ENCODE measurements around the gene ZNF488. TPM values are rescaled to one million over a fixed set of nuclear protein-coding genes. Genes with fewer than 3 reads are reported as not detected.

ZNF488 gene
- total and polyA plus RNA-seq, 2 donors (not counting 1 experiment from before 2014, with no cell fraction given): not detected

DNA sequence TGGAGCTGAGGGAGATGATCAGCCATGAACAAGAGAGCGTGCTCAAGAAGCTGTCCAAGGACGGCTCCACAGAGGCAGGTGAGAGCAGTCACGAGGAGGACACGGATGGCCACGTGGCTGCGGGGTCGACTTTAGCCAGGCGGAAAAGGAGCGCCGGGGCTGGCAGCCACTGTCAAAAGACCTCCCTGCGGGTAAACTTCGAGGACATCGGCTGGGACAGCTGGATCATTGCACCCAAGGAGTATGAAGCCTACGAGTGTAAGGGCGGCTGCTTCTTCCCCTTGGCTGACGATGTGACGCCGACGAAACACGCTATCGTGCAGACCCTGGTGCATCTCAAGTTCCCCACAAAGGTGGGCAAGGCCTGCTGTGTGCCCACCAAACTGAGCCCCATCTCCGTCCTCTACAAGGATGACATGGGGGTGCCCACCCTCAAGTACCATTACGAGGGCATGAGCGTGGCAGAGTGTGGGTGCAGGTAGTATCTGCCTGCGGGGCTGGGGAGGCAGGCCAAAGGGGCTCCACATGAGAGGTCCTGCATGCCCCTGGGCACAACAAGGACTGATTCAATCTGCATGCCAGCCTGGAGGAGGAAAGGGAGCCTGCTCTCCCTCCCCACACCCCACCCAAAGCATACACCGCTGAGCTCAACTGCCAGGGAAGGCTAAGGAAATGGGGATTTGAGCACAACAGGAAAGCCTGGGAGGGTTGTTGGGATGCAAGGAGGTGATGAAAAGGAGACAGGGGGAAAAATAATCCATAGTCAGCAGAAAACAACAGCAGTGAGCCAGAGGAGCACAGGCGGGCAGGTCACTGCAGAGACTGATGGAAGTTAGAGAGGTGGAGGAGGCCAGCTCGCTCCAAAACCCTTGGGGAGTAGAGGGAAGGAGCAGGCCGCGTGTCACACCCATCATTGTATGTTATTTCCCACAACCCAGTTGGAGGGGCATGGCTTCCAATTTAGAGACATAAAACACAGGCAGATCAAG is 58.5 kb downstream of the ZNF488 start:
- DNase-seq: no peak
- no peaks in the 10 kb centered on the region for H3K4me1 Mint-ChIP-seq
- Histone ChIP-seq H3K4me3 (ENCODE audit: control extremely low read depth in 1 of 5, extremely low read depth in 1 of 5, insufficient read depth in 1 of 5, low read depth in 2 of 5, low read length in 4 of 5) (no peak overlapping the region), H3K27me3 (replicated peaks in 1 of 4; ENCODE audit: control extremely low read depth in 1 of 4, control insufficient read depth in 3 of 4, insufficient read depth in 4 of 4, low read length in 3 of 4) (no peaks in the 10 kb centered on the region), H2AFZ (ENCODE audit: insufficient read depth, low read depth, low read length, poor library complexity, severe bottlenecking) (no peak overlapping the region), H3K4me1 (ENCODE audit: control insufficient read depth in 2 of 2, insufficient read depth in 2 of 2, low read length in 2 of 2) (no peaks in the 10 kb centered on the region), H3K9ac (ENCODE audit: low read length) (no peak overlapping the region), H3K4me2 (replicated peaks; ENCODE audit: low read depth, low read length, poor library complexity, severe bottlenecking) (no peak overlapping the region), H3K9me3 (ENCODE audit: control extremely low read depth in 1 of 3, control insufficient read depth in 2 of 3, insufficient read depth in 1 of 3, low read length in 2 of 3) (peaks cover 0 to 15% (median 0%) of the 10 kb centered on the region in 3 donors), H3K79me2 (ENCODE audit: control insufficient read depth, insufficient read depth, low read length) (no peaks in the 10 kb centered on the region), H3K36me3 (replicated peaks in 1 of 2; ENCODE audit: control extremely low read depth in 1 of 2, control insufficient read depth in 1 of 2, extremely low read depth in 1 of 2, insufficient read depth in 2 of 2, low read length in 1 of 2) (no peaks in the 10 kb centered on the region), H4K20me1 (ENCODE audit: control insufficient read depth, insufficient read depth, low read length, poor library complexity, severe bottlenecking) (no peaks in the 10 kb centered on the region), H3K27ac (ENCODE audit: low read length in 2 of 2) (no peak overlapping the region)
- TF ChIP-seq, protein P1, sequence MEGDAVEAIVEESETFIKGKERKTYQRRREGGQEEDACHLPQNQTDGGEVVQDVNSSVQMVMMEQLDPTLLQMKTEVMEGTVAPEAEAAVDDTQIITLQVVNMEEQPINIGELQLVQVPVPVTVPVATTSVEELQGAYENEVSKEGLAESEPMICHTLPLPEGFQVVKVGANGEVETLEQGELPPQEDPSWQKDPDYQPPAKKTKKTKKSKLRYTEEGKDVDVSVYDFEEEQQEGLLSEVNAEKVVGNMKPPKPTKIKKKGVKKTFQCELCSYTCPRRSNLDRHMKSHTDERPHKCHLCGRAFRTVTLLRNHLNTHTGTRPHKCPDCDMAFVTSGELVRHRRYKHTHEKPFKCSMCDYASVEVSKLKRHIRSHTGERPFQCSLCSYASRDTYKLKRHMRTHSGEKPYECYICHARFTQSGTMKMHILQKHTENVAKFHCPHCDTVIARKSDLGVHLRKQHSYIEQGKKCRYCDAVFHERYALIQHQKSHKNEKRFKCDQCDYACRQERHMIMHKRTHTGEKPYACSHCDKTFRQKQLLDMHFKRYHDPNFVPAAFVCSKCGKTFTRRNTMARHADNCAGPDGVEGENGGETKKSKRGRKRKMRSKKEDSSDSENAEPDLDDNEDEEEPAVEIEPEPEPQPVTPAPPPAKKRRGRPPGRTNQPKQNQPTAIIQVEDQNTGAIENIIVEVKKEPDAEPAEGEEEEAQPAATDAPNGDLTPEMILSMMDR (IDR thresholded peaks at IDR 0.05): no peak
- TF ChIP-seq EZH2 (IDR thresholded peaks at IDR 0.05; ENCODE audit: borderline replicate concordance, insufficient read depth, low read depth, low read length, poor library complexity, severe bottlenecking): no peak
- no peak for ATAC-seq (ENCODE audit: low read depth)
- H3K9me3 Mint-ChIP-seq (ENCODE audit: insufficient read depth): no peaks in the 10 kb centered on the region
- peaks cover 5% of the 10 kb centered on the region for H3K27me3 Mint-ChIP-seq
- H3K4me3 Mint-ChIP-seq: no peak overlapping the region
- no peak overlapping the region for H3K27ac Mint-ChIP-seq
- ChIA-PET CTCF (interaction anchor here (1.7 kb wide), 1 partner anchor 13 kb away, joined by 4 read pairs; no protein-coding TSS in a partner anchor), POLR2A (no interaction called here)
- intact Hi-C loops (cut with micrococcal nuclease): no loop called here
- 97% methylated on average over 27 of the region's 30 CpGs for WGBS (ENCODE audit: insufficient coverage)

All from B cell (primary cell).